CD14-positive monocyte (primary cell): ENCODE results near the gene GABRQ. TPM values are rescaled to one million over a fixed set of nuclear protein-coding genes. Genes with fewer than 3 reads are reported as not detected.

ENCODE experiments used
- DNase-seq, 3 donors: peaks; one replicate each; pipeline ENCODE4 v3.0.0-alpha.2; 2011 to 2022
- H2AFZ ChIP-seq: 2 replicates; pipeline ENCODE4 v1.6.0; 2012; ENCODE audit warnings: mild to moderate bottlenecking, low read depth, low read length, inconsistent platforms; ENCODE audit not compliant: insufficient read depth, poor library complexity, severe bottlenecking
- H3K27ac ChIP-seq, 2 donors: 1 replicate in 1 of 2; 2 replicates in 1 of 2; pipeline ENCODE4 v1.5.1; 2012 to 2013; ENCODE audit warnings: low read length in 2 of 2, control low read depth in 1 of 2, inconsistent platforms in 1 of 2, low read depth in 1 of 2, mild to moderate bottlenecking in 1 of 2
- H3K27me3 ChIP-seq, 2 donors: one replicate each; pipeline versions ENCODE4 v1.6.0 to v1.6.1; 2011 to 2013; ENCODE audit warnings: low read length in 2 of 2; ENCODE audit not compliant: control insufficient read depth in 2 of 2, insufficient read depth in 2 of 2
- H3K36me3 ChIP-seq, 2 donors: replicated peaks in 1 of 2; 1 replicate in 1 of 2; 2 replicates in 1 of 2; pipeline versions ENCODE4 v1.5.1 to v1.6.1; 2012 to 2013; ENCODE audit warnings: low read length in 2 of 2, control low read depth in 1 of 2, inconsistent platforms in 1 of 2, mild to moderate bottlenecking in 1 of 2; ENCODE audit not compliant: insufficient read depth in 2 of 2, control insufficient read depth in 1 of 2
- H3K4me1 ChIP-seq, 2 donors: 1 replicate in 1 of 2; 2 replicates in 1 of 2; pipeline versions ENCODE4 v1.5.1 to v1.6.1; 2012 to 2013; ENCODE audit warnings: low read length in 2 of 2, control low read depth in 1 of 2, inconsistent platforms in 1 of 2, mild to moderate bottlenecking in 1 of 2, moderate library complexity in 1 of 2; ENCODE audit not compliant: insufficient read depth in 2 of 2, control insufficient read depth in 1 of 2
- H3K4me2 ChIP-seq: replicated peaks from 2 replicates; pipeline ENCODE3; 2012; ENCODE audit warnings: low read length, moderate library complexity, mild to moderate bottlenecking; ENCODE audit not compliant: poor library complexity, severe bottlenecking; ENCODE audit errors: extremely low read depth
- H3K4me3 ChIP-seq, 3 experiments: fragments of 200-600 bp in 1 of 3; sonication (generic) in 1 of 3; replicated peaks in 1 of 3; 1 replicate in 2 of 3; 2 replicates in 1 of 3; pipeline ENCODE4 v1.5.1; 2011 to 2013; ENCODE audit warnings: low read length in 3 of 3, mild to moderate bottlenecking in 3 of 3, control low read depth in 2 of 3, low read depth in 2 of 3, inconsistent platforms in 1 of 3, moderate library complexity in 1 of 3
- H3K79me2 ChIP-seq: 2 replicates; pipeline ENCODE4 v1.6.0; 2012; ENCODE audit warnings: mild to moderate bottlenecking, control low read depth, inconsistent platforms, low read length, moderate library complexity; ENCODE audit not compliant: insufficient read depth
- H3K9ac ChIP-seq: 2 replicates; pipeline ENCODE4 v1.6.0; 2017; ENCODE audit warnings: low read length, mild to moderate bottlenecking; ENCODE audit not compliant: insufficient read depth, poor library complexity, severe bottlenecking
- H3K9me3 ChIP-seq, 2 donors: replicated peaks in 1 of 2; 1 replicate in 1 of 2; 2 replicates in 1 of 2; pipeline versions ENCODE4 v1.5.1 to v1.6.1; 2012 to 2013; ENCODE audit warnings: low read length in 2 of 2, control low read depth in 1 of 2; ENCODE audit not compliant: control insufficient read depth in 1 of 2, insufficient read depth in 1 of 2
- H4K20me1 ChIP-seq: 2 replicates; pipeline ENCODE4 v1.6.0; 2012; ENCODE audit warnings: mild to moderate bottlenecking, low read length, control low read depth, moderate library complexity; ENCODE audit not compliant: insufficient read depth
- H3K27ac Mint-ChIP-seq, 7 donors: one replicate each; pipeline ENCODE4 v1.8.0; 2020; ENCODE audit warnings: mild to moderate bottlenecking in 7 of 7, mixed read lengths in 7 of 7, moderate library complexity in 6 of 7, inconsistent platforms in 2 of 7
- H3K27me3 Mint-ChIP-seq, 3 donors: one replicate each; pipeline ENCODE4 v1.8.0; 2021 to 2022; ENCODE audit warnings: low read depth in 3 of 3, mild to moderate bottlenecking in 3 of 3, mixed read lengths in 3 of 3, moderate library complexity in 3 of 3, inconsistent platforms in 1 of 3
- H3K36me3 Mint-ChIP-seq, 2 donors: one replicate each; pipeline ENCODE4 v1.8.0; 2020; ENCODE audit warnings: mixed read lengths in 2 of 2, inconsistent platforms in 1 of 2, mild to moderate bottlenecking in 1 of 2
- H3K4me1 Mint-ChIP-seq: one replicate; pipeline ENCODE4 v1.8.0; 2020; ENCODE audit warnings: mild to moderate bottlenecking, mixed read lengths
- H3K4me3 Mint-ChIP-seq, 2 donors: one replicate each; pipeline ENCODE4 v1.8.0; 2020; ENCODE audit warnings: mild to moderate bottlenecking in 2 of 2, mixed read lengths in 2 of 2, moderate library complexity in 1 of 2
- H3K9me3 Mint-ChIP-seq, 7 donors: one replicate each; pipeline ENCODE4 v1.8.0; 2020 to 2022; ENCODE audit warnings: mixed read lengths in 7 of 7, mild to moderate bottlenecking in 6 of 7, moderate library complexity in 6 of 7, inconsistent platforms in 2 of 7
- CTCF ChIP-seq: fragments of 200-600 bp; IDR thresholded peaks from one replicate; pipeline ENCODE4 v1.8.0; 2022; ENCODE audit warnings: antibody characterized with exemption, mild to moderate bottlenecking
- WGBS: methylation state at CpG from one replicate; pipeline ENCODE4 v1.1.5; 2013; ENCODE audit warnings: missing lambda C conversion rate; ENCODE audit not compliant: insufficient coverage; 5-methylcytosine and 5-hydroxymethylcytosine counted together
- intact Hi-C, 2 donors: fragments of 100-400 bp; cut with micrococcal nuclease; formaldehyde crosslinking; loops; one replicate each; pipeline versions ENCODE4 v1.15.0 to v1.15.1; 2023
- polyA plus RNA-seq, 3 donors: library from polyadenylated mRNA; depleted of rRNA in 1 of 3; unstranded in 2 of 3; stranded (reverse) in 1 of 3; fragments of 300-500 nt in 2 of 3; fragments of >200 nt in 1 of 3; fragmentation: Illumina TruSeq in 2 of 3; gene quantifications; 1 replicate in 2 of 3; 2 replicates in 1 of 3; pipeline ENCODE4 v1.2.3, GENCODE V29; 2012 to 2021

GABRQ gene
- polyA plus RNA-seq, 3 donors: not detected

- TF ChIP-seq CTCF: no peak
- Mint-ChIP-seq H3K9me3 (peaks cover 0 to 4% (median 0%) of the 10 kb centered on the region in 7 donors), H3K4me3 (no peak overlapping the region), H3K36me3 (no peaks in the 10 kb centered on the region), H3K27me3 (peaks cover 1 to 3% (median 2%) of the 10 kb centered on the region in 3 donors), H3K4me1 (no peaks in the 10 kb centered on the region), H3K27ac (no peak overlapping the region)
- H3K4me2 ChIP-seq: no peak overlapping the region
- no peaks in the 10 kb centered on the region for H3K4me1 ChIP-seq
- WGBS: no CpG with 5 or more reads among the region's 4 CpGs
- intact Hi-C loops: no loop called here
- H3K27me3 ChIP-seq: no peaks in the 10 kb centered on the region
- no peaks in the 10 kb centered on the region for H3K79me2 ChIP-seq
- H3K27ac ChIP-seq: no peak overlapping the region
- no peak overlapping the region for H3K4me3 ChIP-seq
- H2AFZ ChIP-seq: no peak overlapping the region
- no peaks in the 10 kb centered on the region for H3K36me3 ChIP-seq
- no peak overlapping the region for H3K9ac ChIP-seq
- no peak for DNase-seq
- no peaks in the 10 kb centered on the region for H4K20me1 ChIP-seq
- H3K9me3 ChIP-seq: no peaks in the 10 kb centered on the region
Measured at GRCh38 chrX:152656087-152656486, 18.4 kb downstream of the GABRQ start.

GRCh38 chrX:152656890-152657289, 19.2 kb downstream of the GABRQ start:
- H3K36me3 Mint-ChIP-seq: no peaks in the 10 kb centered on the region
- Histone ChIP-seq H3K9ac (no peak overlapping the region), H3K4me3 (no peak overlapping the region), H3K9me3 (no peaks in the 10 kb centered on the region), H2AFZ (no peak overlapping the region), H3K27me3 (no peaks in the 10 kb centered on the region), H3K4me1 (no peaks in the 10 kb centered on the region), H4K20me1 (no peaks in the 10 kb centered on the region), H3K27ac (no peak overlapping the region), H3K36me3 (no peaks in the 10 kb centered on the region), H3K79me2 (no peaks in the 10 kb centered on the region), H3K4me2 (no peak overlapping the region)
- 95% methylated on average over 7 of the region's 7 CpGs for WGBS
- no peak for TF ChIP-seq CTCF
- H3K27me3 Mint-ChIP-seq: peaks cover 1 to 3% (median 2%) of the 10 kb centered on the region in 3 donors
- H3K4me3 Mint-ChIP-seq: no peak overlapping the region
- no peaks in the 10 kb centered on the region for H3K4me1 Mint-ChIP-seq
- H3K9me3 Mint-ChIP-seq: peaks cover 0 to 2% (median 0%) of the 10 kb centered on the region in 7 donors
- H3K27ac Mint-ChIP-seq: no peak overlapping the region
- DNase-seq: no peak
- intact Hi-C loops: no loop called here
